GM23338 (cell line): ENCODE measurements around the gene SFSWAP. TPM values are rescaled to one million over a fixed set of nuclear protein-coding genes. Genes with fewer than 3 reads are reported as not detected.

Source experiments
- ATAC-seq: fragments of 200-7000 bp; cut with Tn5 transposase; 3 replicates; pipeline ENCODE4 v1.9.1; 2020
- DNase-seq: peaks from one replicate; pipeline ENCODE4 v3.0.0-alpha.2; 2015; ENCODE audit warnings: low spot score
- H2AFZ ChIP-seq: fragments of 200-600 bp; sonication (generic); 2 replicates; pipeline ENCODE4 v1.8.0; 2016; ENCODE audit warnings: antibody characterized with exemption, mild to moderate bottlenecking, moderate library complexity
- H3F3A ChIP-seq: fragments of 200-600 bp; sonication (generic); replicated peaks from 2 replicates; pipeline ENCODE4 v1.8.0; 2017; ENCODE audit warnings: antibody characterized with exemption, mixed run types, low read depth
- H3K27ac ChIP-seq: fragments of 200-600 bp; sonication (generic); 2 replicates; pipeline ENCODE4 v1.6.1; 2016; ENCODE audit warnings: low read depth
- H3K27me3 ChIP-seq: fragments of 200-600 bp; sonication (generic); 2 replicates; pipeline ENCODE4 v1.8.0; 2016; ENCODE audit warnings: mild to moderate bottlenecking, mixed run types, moderate library complexity; ENCODE audit not compliant: insufficient read depth
- H3K36me3 ChIP-seq: fragments of 200-600 bp; sonication (generic); 2 replicates; pipeline ENCODE4 v1.8.0; 2016; ENCODE audit warnings: mild to moderate bottlenecking; ENCODE audit not compliant: insufficient read depth
- H3K4me1 ChIP-seq: fragments of 200-600 bp; sonication (generic); 2 replicates; pipeline ENCODE4 v1.8.0; 2016; ENCODE audit warnings: mild to moderate bottlenecking, moderate library complexity; ENCODE audit not compliant: insufficient read depth
- H3K4me2 ChIP-seq: fragments of 200-600 bp; sonication (generic); 2 replicates; pipeline ENCODE4 v1.7.1; 2017; ENCODE audit warnings: mixed run types
- H3K4me3 ChIP-seq: fragments of 200-600 bp; sonication (generic); 2 replicates; pipeline ENCODE4 v1.6.1; 2016; ENCODE audit warnings: mixed run types
- H3K79me2 ChIP-seq: fragments of 200-600 bp; sonication (generic); replicated peaks from 2 replicates; pipeline ENCODE4 v1.8.0; 2017; ENCODE audit warnings: mild to moderate bottlenecking; ENCODE audit not compliant: insufficient read depth
- H3K9me2 ChIP-seq: fragments of 200-600 bp; sonication (generic); 2 replicates; pipeline ENCODE4 v1.8.0; 2017; ENCODE audit not compliant: insufficient read depth
- H4K20me1 ChIP-seq: fragments of 200-600 bp; sonication (generic); replicated peaks from 2 replicates; pipeline ENCODE4 v1.8.0; 2017; ENCODE audit warnings: mild to moderate bottlenecking; ENCODE audit not compliant: insufficient read depth
- H3K27ac Mint-ChIP-seq: 2 replicates; pipeline ENCODE4 v1.8.0; 2020; ENCODE audit warnings: inconsistent platforms, mild to moderate bottlenecking, moderate library complexity, mixed read lengths
- H3K27me3 Mint-ChIP-seq: 3 replicates; pipeline ENCODE4 v1.8.0; 2022; ENCODE audit warnings: low read depth, mild to moderate bottlenecking, moderate library complexity, mixed read lengths, inconsistent platforms; ENCODE audit not compliant: insufficient read depth, poor library complexity
- H3K36me3 Mint-ChIP-seq: 3 replicates; pipeline ENCODE4 v1.8.0; 2021; ENCODE audit warnings: low read depth, mild to moderate bottlenecking, inconsistent platforms, moderate library complexity, mixed read lengths
- H3K4me1 Mint-ChIP-seq: 3 replicates; pipeline ENCODE4 v1.8.0; 2020; ENCODE audit warnings: mild to moderate bottlenecking, inconsistent platforms, mixed read lengths
- H3K4me3 Mint-ChIP-seq: 3 replicates; pipeline ENCODE4 v1.8.0; 2021; ENCODE audit warnings: moderate library complexity, mild to moderate bottlenecking, inconsistent platforms, mixed read lengths
- H3K9me3 Mint-ChIP-seq: 3 replicates; pipeline ENCODE4 v1.8.0; 2020; ENCODE audit warnings: moderate library complexity, mild to moderate bottlenecking, inconsistent platforms, mixed read lengths
- EZH2phosphoT487 ChIP-seq: fragments of 200-600 bp; sonication (generic); IDR thresholded peaks from one replicate; pipeline ENCODE4 v1.8.1; 2018; ENCODE audit warnings: antibody characterized with exemption; ENCODE audit not compliant: unreplicated experiment
- polyA plus RNA-seq: library from polyadenylated mRNA; unstranded; fragments of >200 nt; fragmentation: Nextera tagmentation; extraction: Ambion mirVana; gene quantifications from 2 replicates; pipeline ENCODE4 v1.2.1, GENCODE V29; 2016
- total RNA-seq: library from RNA; depleted of rRNA; stranded (reverse); fragments of >200 nt; shearing (Covaris generic); gene quantifications from 2 replicates; pipeline ENCODE4 v1.2.3, GENCODE V29; 2014
- TF ChIP-seq, protein P1 (sequence below): IDR thresholded peaks from one replicate; pipeline ENCODE4 v1.6.1; 2018; ENCODE audit warnings: antibody characterized with exemption; ENCODE audit not compliant: unreplicated experiment
- TF ChIP-seq, protein P2 (sequence below), 2 experiments: fragments of 200-600 bp in 1 of 2; sonication (generic) in 1 of 2; conservative IDR thresholded peaks; 2 replicates each; pipeline versions ENCODE4 v1.5.1 to v1.6.1; 2016 to 2017; ENCODE audit warnings: antibody characterized with exemption in 2 of 2, low read depth in 2 of 2, mild to moderate bottlenecking in 2 of 2, moderate library complexity in 1 of 2
- TF ChIP-seq, protein P3 (sequence below): fragments of 250-450 bp; sonication (Bioruptor Pico); IDR thresholded peaks from 2 replicates; pipeline ENCODE4 v1.5.0; 2020; ENCODE audit warnings: mild to moderate bottlenecking, moderate library complexity

SFSWAP gene
- total and polyA plus RNA-seq, 2 experiments from 2014 or later: 41.0 to 49.8 TPM

DNA sequence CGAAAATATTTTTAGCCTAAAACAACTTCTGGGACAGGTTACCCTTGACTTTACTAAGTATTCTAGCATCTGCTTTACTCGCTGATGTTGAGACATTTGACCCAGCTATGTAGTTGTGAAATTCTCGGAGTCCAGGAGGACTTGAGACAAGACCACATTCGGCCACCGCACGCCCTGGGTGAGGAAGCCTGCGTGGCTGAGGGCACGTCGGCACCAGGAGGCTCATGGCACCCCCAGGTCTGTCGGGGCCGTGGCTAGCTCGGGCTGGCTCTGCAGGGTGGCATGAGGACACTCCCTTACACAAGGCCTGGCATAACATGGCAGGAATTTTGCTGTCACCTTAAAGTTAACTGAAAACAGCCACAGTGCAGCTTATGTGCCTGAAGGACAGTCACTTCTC is 59.2 kb downstream of the SFSWAP start (continued):
- TF ChIP-seq, protein P1, sequence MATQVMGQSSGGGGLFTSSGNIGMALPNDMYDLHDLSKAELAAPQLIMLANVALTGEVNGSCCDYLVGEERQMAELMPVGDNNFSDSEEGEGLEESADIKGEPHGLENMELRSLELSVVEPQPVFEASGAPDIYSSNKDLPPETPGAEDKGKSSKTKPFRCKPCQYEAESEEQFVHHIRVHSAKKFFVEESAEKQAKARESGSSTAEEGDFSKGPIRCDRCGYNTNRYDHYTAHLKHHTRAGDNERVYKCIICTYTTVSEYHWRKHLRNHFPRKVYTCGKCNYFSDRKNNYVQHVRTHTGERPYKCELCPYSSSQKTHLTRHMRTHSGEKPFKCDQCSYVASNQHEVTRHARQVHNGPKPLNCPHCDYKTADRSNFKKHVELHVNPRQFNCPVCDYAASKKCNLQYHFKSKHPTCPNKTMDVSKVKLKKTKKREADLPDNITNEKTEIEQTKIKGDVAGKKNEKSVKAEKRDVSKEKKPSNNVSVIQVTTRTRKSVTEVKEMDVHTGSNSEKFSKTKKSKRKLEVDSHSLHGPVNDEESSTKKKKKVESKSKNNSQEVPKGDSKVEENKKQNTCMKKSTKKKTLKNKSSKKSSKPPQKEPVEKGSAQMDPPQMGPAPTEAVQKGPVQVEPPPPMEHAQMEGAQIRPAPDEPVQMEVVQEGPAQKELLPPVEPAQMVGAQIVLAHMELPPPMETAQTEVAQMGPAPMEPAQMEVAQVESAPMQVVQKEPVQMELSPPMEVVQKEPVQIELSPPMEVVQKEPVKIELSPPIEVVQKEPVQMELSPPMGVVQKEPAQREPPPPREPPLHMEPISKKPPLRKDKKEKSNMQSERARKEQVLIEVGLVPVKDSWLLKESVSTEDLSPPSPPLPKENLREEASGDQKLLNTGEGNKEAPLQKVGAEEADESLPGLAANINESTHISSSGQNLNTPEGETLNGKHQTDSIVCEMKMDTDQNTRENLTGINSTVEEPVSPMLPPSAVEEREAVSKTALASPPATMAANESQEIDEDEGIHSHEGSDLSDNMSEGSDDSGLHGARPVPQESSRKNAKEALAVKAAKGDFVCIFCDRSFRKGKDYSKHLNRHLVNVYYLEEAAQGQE: no peak
- TF ChIP-seq EZH2phosphoT487: no peak

DNA sequence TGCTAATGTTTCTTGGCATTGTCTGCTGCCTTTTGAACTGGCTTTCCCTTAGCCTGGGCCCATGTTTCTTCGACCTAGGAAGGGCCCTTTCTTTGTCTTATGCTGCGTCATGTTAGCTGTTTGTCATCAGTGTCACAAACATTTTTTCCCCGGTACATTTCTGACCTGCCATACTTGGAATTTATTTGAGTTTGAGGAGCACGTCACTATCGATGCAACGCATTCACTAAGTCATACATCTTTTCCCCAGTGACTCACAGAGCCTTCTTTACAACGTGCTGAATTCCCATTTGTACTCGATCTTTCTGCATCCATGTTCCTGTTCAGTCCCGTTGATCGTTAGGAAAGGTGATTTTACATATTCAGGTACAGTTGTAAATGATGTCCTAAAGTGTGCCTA is 61.1 kb downstream of the SFSWAP start:
- no peak overlapping the region for H3K27ac ChIP-seq
- TF ChIP-seq, protein P2, sequence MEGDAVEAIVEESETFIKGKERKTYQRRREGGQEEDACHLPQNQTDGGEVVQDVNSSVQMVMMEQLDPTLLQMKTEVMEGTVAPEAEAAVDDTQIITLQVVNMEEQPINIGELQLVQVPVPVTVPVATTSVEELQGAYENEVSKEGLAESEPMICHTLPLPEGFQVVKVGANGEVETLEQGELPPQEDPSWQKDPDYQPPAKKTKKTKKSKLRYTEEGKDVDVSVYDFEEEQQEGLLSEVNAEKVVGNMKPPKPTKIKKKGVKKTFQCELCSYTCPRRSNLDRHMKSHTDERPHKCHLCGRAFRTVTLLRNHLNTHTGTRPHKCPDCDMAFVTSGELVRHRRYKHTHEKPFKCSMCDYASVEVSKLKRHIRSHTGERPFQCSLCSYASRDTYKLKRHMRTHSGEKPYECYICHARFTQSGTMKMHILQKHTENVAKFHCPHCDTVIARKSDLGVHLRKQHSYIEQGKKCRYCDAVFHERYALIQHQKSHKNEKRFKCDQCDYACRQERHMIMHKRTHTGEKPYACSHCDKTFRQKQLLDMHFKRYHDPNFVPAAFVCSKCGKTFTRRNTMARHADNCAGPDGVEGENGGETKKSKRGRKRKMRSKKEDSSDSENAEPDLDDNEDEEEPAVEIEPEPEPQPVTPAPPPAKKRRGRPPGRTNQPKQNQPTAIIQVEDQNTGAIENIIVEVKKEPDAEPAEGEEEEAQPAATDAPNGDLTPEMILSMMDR (conservative IDR thresholded peaks at IDR 0.05; ENCODE audit: low read depth in 2 of 2): no peak
- TF ChIP-seq, protein P3, sequence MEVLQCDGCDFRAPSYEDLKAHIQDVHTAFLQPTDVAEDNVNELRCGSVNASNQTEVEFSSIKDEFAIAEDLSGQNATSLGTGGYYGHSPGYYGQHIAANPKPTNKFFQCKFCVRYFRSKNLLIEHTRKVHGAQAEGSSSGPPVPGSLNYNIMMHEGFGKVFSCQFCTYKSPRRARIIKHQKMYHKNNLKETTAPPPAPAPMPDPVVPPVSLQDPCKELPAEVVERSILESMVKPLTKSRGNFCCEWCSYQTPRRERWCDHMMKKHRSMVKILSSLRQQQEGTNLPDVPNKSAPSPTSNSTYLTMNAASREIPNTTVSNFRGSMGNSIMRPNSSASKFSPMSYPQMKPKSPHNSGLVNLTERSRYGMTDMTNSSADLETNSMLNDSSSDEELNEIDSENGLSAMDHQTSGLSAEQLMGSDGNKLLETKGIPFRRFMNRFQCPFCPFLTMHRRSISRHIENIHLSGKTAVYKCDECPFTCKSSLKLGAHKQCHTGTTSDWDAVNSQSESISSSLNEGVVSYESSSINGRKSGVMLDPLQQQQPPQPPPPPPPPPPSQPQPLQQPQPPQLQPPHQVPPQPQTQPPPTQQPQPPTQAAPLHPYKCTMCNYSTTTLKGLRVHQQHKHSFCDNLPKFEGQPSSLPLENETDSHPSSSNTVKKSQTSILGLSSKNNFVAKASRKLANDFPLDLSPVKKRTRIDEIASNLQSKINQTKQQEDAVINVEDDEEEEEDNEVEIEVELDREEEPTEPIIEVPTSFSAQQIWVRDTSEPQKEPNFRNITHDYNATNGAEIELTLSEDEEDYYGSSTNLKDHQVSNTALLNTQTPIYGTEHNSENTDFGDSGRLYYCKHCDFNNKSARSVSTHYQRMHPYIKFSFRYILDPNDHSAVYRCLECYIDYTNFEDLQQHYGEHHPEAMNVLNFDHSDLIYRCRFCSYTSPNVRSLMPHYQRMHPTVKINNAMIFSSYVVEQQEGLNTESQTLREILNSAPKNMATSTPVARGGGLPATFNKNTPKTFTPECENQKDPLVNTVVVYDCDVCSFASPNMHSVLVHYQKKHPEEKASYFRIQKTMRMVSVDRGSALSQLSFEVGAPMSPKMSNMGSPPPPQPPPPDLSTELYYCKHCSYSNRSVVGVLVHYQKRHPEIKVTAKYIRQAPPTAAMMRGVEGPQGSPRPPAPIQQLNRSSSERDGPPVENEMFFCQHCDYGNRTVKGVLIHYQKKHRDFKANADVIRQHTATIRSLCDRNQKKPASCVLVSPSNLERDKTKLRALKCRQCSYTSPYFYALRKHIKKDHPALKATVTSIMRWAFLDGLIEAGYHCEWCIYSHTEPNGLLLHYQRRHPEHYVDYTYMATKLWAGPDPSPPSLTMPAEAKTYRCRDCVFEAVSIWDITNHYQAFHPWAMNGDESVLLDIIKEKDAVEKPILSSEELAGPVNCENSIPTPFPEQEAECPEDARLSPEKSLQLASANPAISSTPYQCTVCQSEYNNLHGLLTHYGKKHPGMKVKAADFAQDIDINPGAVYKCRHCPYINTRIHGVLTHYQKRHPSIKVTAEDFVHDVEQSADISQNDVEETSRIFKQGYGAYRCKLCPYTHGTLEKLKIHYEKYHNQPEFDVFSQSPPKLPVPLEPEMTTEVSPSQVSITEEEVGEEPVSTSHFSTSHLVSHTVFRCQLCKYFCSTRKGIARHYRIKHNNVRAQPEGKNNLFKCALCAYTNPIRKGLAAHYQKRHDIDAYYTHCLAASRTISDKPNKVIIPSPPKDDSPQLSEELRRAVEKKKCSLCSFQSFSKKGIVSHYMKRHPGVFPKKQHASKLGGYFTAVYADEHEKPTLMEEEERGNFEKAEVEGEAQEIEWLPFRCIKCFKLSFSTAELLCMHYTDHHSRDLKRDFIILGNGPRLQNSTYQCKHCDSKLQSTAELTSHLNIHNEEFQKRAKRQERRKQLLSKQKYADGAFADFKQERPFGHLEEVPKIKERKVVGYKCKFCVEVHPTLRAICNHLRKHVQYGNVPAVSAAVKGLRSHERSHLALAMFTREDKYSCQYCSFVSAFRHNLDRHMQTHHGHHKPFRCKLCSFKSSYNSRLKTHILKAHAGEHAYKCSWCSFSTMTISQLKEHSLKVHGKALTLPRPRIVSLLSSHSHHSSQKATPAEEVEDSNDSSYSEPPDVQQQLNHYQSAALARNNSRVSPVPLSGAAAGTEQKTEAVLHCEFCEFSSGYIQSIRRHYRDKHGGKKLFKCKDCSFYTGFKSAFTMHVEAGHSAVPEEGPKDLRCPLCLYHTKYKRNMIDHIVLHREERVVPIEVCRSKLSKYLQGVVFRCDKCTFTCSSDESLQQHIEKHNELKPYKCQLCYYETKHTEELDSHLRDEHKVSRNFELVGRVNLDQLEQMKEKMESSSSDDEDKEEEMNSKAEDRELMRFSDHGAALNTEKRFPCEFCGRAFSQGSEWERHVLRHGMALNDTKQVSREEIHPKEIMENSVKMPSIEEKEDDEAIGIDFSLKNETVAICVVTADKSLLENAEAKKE: no peak
- peaks cover 22% of the 10 kb centered on the region for H3K36me3 ChIP-seq
- H3F3A ChIP-seq: peaks cover 8% of the 10 kb centered on the region
- DNase-seq: no peak
- Mint-ChIP-seq H3K4me3 (no peak overlapping the region), H3K9me3 (no peaks in the 10 kb centered on the region), H3K4me1 (peaks cover 51% of the 10 kb centered on the region), H3K36me3 (peaks cover 52% of the 10 kb centered on the region), H3K27ac (0 out of 2 replicates have a peak overlapping the region, but pooled peaks have one; percentile 27), H3K27me3 (peaks cover 3% of the 10 kb centered on the region)
- no peak overlapping the region for H3K4me2 ChIP-seq
- no peak overlapping the region for H2AFZ ChIP-seq
- no peaks in the 10 kb centered on the region for H3K9me2 ChIP-seq
- no peaks in the 10 kb centered on the region for H3K27me3 ChIP-seq
- H3K4me1 ChIP-seq: peaks cover 38% of the 10 kb centered on the region
- H3K79me2 ChIP-seq: peaks cover 15% of the 10 kb centered on the region; the same call in 1 of the 2 replicates
- H3K4me3 ChIP-seq: no peak overlapping the region
- ATAC-seq: no peak
- peaks cover 4% of the 10 kb centered on the region; the same call in 1 of the 2 replicates for H4K20me1 ChIP-seq
